ENCODE results near the gene CADPS2.

The CADPS2 gene

DNA sequence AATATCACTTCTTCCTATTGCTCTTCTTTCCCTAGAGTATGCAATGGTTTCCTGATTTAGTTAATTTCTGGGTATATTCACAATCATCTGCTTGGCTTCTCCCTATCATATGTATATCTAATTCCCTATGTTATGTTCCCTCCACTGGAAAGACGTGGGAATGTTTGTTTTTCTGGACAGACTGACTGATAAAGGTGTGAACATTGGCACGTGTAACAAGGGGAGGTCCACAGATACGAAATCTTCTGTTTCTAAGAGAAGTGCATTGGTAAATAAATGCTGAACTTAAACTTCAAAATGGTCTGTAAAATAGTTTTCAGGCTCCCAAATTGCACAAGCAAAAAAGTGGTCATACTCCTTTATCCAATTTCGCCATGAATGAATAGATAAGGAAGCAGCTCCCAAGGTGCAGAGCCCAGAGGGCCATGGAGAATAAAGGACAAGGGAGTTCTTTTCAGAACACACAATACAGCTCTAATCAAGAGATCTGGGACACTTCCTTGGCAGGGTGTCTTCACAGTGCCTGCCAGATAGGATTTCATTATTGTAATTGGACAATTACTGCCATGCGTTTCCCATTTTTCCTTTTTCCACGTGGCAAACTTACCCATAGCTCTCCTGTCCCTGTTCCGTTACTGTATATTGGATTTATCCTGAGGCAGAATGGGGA lies 329.3 kb downstream of the CADPS2 start:
- Mint-ChIP-seq H3K27me3 (no peaks in the 10 kb centered on the region), H3K4me1 (ENCODE audit: low read depth) (no peaks in the 10 kb centered on the region), H3K27ac (no peak overlapping the region), H3K4me3 (no peak overlapping the region), H3K36me3 (ENCODE audit: low read depth) (no peaks in the 10 kb centered on the region), H3K9me3 (no peaks in the 10 kb centered on the region)

DNA sequence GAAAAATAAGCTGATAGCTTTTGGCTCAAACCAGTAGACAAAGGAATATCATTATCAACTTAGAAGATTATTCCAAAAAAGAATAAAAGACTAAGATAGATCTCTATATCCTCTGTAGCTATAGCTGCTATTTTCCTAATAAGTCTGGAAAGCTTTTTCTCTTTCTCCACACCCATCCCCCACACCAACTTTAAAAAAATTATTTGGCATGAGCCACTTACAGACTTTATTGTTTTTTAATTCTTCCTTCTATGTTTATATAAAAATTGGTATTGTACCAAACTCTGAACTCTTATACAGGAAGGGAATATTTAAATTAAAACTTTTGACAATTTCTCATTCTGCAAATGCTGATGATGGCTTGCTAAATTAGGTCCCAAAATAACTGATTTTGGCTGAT lies 330.0 kb downstream of the CADPS2 start:
- no peaks in the 10 kb centered on the region for H3K4me1 Mint-ChIP-seq (ENCODE audit: low read depth)
- H3K36me3 Mint-ChIP-seq (ENCODE audit: low read depth) = no peaks in the 10 kb centered on the region
- H3K27me3 Mint-ChIP-seq = no peaks in the 10 kb centered on the region
- H3K27ac Mint-ChIP-seq = no peak overlapping the region
- no peak overlapping the region for H3K4me3 Mint-ChIP-seq
- no peaks in the 10 kb centered on the region for H3K9me3 Mint-ChIP-seq

DNA sequence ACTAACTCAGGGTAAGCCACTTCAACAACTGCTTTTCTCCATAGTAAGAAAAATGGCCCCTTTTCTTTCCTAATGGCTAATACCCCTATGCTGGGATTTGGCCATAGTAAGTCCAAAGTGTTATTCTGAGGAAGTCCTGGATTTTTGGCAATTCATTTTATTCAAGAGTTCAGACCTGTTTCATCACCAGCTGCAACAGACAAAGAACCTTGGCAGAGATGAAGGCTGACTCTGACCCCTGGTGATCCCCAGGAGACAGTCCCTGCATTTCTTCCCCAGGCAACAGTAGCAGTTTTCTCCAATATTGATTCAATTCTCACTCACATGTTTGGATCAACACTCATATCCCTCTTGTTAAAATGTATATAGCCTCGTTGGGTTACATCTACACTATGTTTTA lies 332.5 kb downstream of the CADPS2 start:
- H3K4me3 Mint-ChIP-seq = no peak overlapping the region
- H3K27ac Mint-ChIP-seq = no peak overlapping the region
- H3K36me3 Mint-ChIP-seq (ENCODE audit: low read depth) = no peaks in the 10 kb centered on the region
- no peaks in the 10 kb centered on the region for H3K4me1 Mint-ChIP-seq (ENCODE audit: low read depth)
- H3K9me3 Mint-ChIP-seq = no peaks in the 10 kb centered on the region
- no peaks in the 10 kb centered on the region for H3K27me3 Mint-ChIP-seq

DNA sequence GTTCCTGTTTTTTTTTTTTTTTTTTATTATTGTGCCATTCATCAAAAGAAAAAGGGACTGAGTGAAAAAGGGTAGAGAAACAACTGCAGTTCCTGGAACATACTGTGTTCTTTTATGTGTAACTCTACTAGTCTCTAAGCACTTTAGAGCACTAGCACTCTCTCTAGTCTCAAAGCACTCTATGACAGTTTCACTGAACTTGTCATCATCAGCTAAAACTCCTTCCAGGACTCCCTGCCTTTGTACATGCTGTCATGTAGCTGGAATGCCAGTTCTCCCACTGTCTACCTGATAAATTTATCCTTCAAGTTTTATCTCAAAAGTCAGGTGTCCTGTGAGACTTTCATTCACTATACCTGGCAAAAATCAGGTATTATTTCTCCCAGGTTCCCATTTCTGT lies 333.5 kb downstream of the CADPS2 start:
- Mint-ChIP-seq H3K27ac (no peak overlapping the region), H3K9me3 (no peaks in the 10 kb centered on the region), H3K36me3 (ENCODE audit: low read depth) (no peaks in the 10 kb centered on the region), H3K4me1 (ENCODE audit: low read depth) (no peaks in the 10 kb centered on the region), H3K4me3 (no peak overlapping the region), H3K27me3 (no peaks in the 10 kb centered on the region)

GRCh38 chr7:122550545-122550944 lies 335.7 kb downstream of the CADPS2 start:
- no peaks in the 10 kb centered on the region for H3K27me3 Mint-ChIP-seq
- no peak overlapping the region for H3K27ac Mint-ChIP-seq
- no peaks in the 10 kb centered on the region for H3K4me1 Mint-ChIP-seq (ENCODE audit: low read depth)
- no peaks in the 10 kb centered on the region for H3K36me3 Mint-ChIP-seq (ENCODE audit: low read depth)
- H3K4me3 Mint-ChIP-seq = no peak overlapping the region
- no peaks in the 10 kb centered on the region for H3K9me3 Mint-ChIP-seq

GRCh38 chr7:122549578-122549977 lies 336.7 kb downstream of the CADPS2 start:
- no peak overlapping the region for H3K27ac Mint-ChIP-seq
- no peaks in the 10 kb centered on the region for H3K27me3 Mint-ChIP-seq
- H3K9me3 Mint-ChIP-seq = no peaks in the 10 kb centered on the region
- H3K4me1 Mint-ChIP-seq (ENCODE audit: low read depth) = no peaks in the 10 kb centered on the region
- H3K36me3 Mint-ChIP-seq (ENCODE audit: low read depth) = no peaks in the 10 kb centered on the region
- no peak overlapping the region for H3K4me3 Mint-ChIP-seq

DNA sequence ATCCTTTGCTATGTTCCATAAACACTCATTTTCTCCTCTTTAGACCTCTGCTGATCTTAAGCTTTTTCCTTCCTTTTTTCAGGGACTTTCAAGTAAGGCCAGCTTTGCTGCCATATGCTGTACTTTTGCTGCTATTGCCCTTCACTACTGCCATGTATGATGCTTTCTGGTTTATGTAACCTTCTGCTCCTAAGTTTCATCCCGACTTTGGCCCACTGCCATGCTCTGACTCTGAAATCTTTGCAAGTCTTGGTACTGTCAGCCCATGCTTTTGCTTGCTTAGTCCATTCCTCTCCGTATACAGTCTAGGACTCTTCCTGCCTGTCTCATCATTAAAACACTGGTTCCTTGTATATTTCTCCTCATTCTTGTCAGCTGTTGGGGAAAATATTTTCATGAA lies 339.8 kb downstream of the CADPS2 start:
- Mint-ChIP-seq H3K4me1 (ENCODE audit: low read depth) (no peaks in the 10 kb centered on the region), H3K27me3 (no peaks in the 10 kb centered on the region), H3K27ac (no peak overlapping the region), H3K36me3 (ENCODE audit: low read depth) (no peaks in the 10 kb centered on the region), H3K4me3 (no peak overlapping the region), H3K9me3 (no peaks in the 10 kb centered on the region)

DNA sequence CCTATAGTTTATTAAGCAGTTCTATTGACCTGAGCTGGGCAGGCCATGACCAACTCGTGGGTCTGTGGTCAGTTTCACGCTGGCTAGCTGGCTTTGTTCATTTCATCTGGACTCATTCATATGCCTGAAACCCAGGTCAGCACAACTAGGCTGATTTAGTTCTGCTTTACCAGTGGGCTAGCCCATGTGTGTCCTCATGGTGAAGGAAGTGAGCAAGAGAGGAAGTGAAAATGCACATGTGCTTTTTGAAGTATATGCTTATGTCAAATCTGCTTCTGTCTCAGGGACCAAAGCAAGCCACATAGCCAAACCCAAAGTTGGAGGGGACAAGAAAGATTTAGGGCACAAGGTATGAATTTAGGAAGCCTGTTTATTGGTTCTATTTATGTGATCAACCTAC lies 341.8 kb downstream of the CADPS2 start:
- Mint-ChIP-seq H3K36me3 (ENCODE audit: low read depth) (no peaks in the 10 kb centered on the region), H3K4me3 (no peak overlapping the region), H3K27ac (no peak overlapping the region), H3K9me3 (no peaks in the 10 kb centered on the region), H3K4me1 (ENCODE audit: low read depth) (no peaks in the 10 kb centered on the region), H3K27me3 (no peaks in the 10 kb centered on the region)

DNA sequence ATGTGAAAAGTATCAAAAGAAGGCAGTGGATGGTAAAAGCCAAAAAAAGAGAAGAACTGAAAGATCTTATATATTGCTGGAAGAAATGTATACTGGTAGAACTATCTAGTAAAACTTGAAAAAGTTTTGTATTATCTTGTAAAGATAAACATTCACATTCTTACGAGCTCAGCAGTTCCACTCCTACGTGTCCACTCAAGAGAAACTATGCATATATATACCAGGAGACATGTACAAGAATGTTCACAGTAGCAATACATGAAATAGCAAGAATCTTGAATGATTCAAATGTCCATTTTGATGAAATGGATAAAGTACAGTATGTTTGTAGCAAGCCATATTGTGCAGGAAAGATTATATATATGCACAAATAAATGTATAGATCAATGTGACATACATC lies 342.4 kb downstream of the CADPS2 start:
- Mint-ChIP-seq H3K36me3 (ENCODE audit: low read depth) (no peaks in the 10 kb centered on the region), H3K27me3 (no peaks in the 10 kb centered on the region), H3K9me3 (no peaks in the 10 kb centered on the region), H3K4me3 (no peak overlapping the region), H3K27ac (no peak overlapping the region), H3K4me1 (ENCODE audit: low read depth) (no peaks in the 10 kb centered on the region)

DNA sequence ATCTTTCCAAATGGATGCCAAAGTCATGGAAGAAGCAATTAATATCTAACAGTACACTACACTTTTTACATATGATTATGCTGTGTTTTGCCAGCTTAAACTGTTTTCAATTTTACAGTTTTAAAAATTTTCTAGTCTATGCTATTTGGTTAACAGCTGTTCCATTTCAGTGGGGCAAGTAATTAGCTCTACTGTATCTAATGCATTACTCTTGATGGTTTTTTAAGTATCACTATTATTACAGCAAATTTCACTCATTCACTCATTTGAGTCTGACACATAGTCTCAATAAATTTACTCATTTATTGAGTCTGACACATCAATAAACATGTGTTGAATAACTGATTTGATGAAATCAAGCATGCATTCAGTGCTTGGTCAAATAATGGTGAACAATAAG lies 343.1 kb downstream of the CADPS2 start:
- Mint-ChIP-seq H3K9me3 (no peaks in the 10 kb centered on the region), H3K27me3 (no peaks in the 10 kb centered on the region), H3K4me1 (ENCODE audit: low read depth) (no peaks in the 10 kb centered on the region)

GRCh38 chr7:122535086-122535485 lies 351.2 kb downstream of the CADPS2 start:
- H3K27me3 Mint-ChIP-seq = no peaks in the 10 kb centered on the region
- H3K9me3 Mint-ChIP-seq = no peaks in the 10 kb centered on the region
- no peak overlapping the region for H3K27ac Mint-ChIP-seq
- no peak overlapping the region for H3K4me3 Mint-ChIP-seq
- no peaks in the 10 kb centered on the region for H3K36me3 Mint-ChIP-seq (ENCODE audit: low read depth)
- no peaks in the 10 kb centered on the region for H3K4me1 Mint-ChIP-seq (ENCODE audit: low read depth)

More for the DNA sequence above, 343.1 kb downstream of the CADPS2 start:
- no peak overlapping the region for H3K27ac Mint-ChIP-seq
- H3K36me3 Mint-ChIP-seq (ENCODE audit: low read depth) = no peaks in the 10 kb centered on the region
- no peak overlapping the region for H3K4me3 Mint-ChIP-seq

- H3K27ac Mint-ChIP-seq = no peak overlapping the region
- no peak overlapping the region for H3K4me3 Mint-ChIP-seq
Measured at GRCh38 chr7:122532406-122533269, 353.6 kb downstream of the CADPS2 start.

DNA sequence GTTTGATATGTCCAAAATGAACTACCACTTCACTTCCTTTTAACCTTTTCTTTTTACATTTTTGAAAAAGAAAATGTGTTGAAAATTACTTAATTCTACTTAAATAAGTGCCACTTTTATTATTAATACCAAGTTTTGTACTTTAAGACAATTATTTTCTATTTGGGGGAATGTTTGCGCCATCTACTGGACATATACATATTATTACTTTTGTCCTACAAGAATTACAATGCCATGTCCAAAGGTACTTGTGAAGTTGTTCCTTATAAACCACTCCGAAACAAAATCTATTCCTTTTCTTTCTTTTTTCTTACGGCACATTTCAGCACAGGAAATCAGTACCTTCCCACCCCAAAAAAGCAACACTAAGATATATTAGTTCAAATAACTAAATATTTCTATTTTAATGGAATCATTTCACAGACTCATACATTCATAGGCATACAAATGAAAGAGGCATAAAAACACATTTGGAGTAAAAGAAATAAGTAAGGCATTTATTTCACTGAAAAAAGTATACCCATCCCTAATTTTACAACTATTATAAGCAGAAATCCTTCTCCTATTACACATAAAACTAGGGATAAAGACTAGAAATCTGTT lies 357.3 kb downstream of the CADPS2 start:
- H3K4me1 Mint-ChIP-seq (ENCODE audit: low read depth) = no peaks in the 10 kb centered on the region
- H3K27ac Mint-ChIP-seq = no peak overlapping the region
- H3K9me3 Mint-ChIP-seq = no peaks in the 10 kb centered on the region
- no peaks in the 10 kb centered on the region for H3K27me3 Mint-ChIP-seq
- H3K36me3 Mint-ChIP-seq (ENCODE audit: low read depth) = no peaks in the 10 kb centered on the region
- H3K4me3 Mint-ChIP-seq = no peak overlapping the region

More at GRCh38 chr7:122532406-122533269, 353.6 kb downstream of the CADPS2 start:
- Mint-ChIP-seq H3K36me3 (ENCODE audit: low read depth) (no peaks in the 10 kb centered on the region), H3K9me3 (no peaks in the 10 kb centered on the region), H3K27me3 (no peaks in the 10 kb centered on the region), H3K4me1 (ENCODE audit: low read depth) (no peaks in the 10 kb centered on the region)

DNA sequence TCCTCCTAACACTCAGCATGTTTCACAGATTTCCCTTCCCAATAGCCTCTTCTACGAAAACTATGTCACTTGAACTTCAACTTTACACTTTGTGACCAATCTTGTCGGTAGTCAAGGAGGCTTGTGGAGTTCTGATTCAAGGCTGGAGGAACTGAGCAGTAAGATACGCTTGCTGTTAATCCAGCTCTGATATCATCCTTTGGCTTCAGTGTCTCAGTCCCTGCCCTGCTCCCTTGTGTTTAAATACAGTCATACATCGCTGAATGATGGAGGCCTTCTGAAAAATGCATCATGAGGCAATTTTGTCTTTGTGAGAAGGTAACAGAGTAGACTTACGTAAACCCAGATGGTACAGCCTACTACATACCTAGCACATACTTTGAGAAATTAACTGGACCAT lies 360.9 kb downstream of the CADPS2 start:
- no peaks in the 10 kb centered on the region for H3K36me3 Mint-ChIP-seq (ENCODE audit: low read depth)
- H3K27ac Mint-ChIP-seq = no peak overlapping the region
- no peaks in the 10 kb centered on the region for H3K9me3 Mint-ChIP-seq
- no peak overlapping the region for H3K4me3 Mint-ChIP-seq
- no peaks in the 10 kb centered on the region for H3K4me1 Mint-ChIP-seq (ENCODE audit: low read depth)
- no peaks in the 10 kb centered on the region for H3K27me3 Mint-ChIP-seq

DNA sequence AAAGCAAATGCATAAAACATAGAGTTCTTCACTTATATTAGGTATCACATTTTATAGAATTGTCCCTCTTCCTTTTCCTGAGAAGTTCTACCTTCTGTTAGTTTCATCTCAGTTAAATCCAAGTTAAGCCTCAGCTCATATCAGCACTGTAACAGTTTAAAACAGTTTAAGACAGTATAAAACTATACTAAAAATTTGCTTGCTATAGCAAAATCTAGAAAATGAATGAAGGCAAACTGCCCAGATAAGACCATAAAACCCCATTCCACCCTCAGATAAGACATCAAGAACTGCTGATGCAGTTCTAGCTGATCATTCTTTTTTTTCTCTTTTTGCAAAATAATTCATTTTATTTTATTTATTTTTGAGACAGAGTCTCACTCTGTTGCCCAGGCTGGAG lies 364.5 kb downstream of the CADPS2 start:
- H3K27ac Mint-ChIP-seq = no peak overlapping the region
- H3K36me3 Mint-ChIP-seq (ENCODE audit: low read depth) = no peaks in the 10 kb centered on the region
- H3K4me3 Mint-ChIP-seq = no peak overlapping the region
- no peaks in the 10 kb centered on the region for H3K9me3 Mint-ChIP-seq
- H3K4me1 Mint-ChIP-seq (ENCODE audit: low read depth) = no peaks in the 10 kb centered on the region
- no peaks in the 10 kb centered on the region for H3K27me3 Mint-ChIP-seq

Measured in stimulated activated naive CD8-positive, alpha-beta T cell treated with anti-CD3 and anti-CD28 coated beads, Interleukin-15, Interleukin-2, amounts not matched to agents 100 ng/mL and 50 ng/mL, for 24 hours (primary cell).